Measurements from ENCODE around the gene MAP2K6. TPM values are rescaled to one million over a fixed set of nuclear protein-coding genes. Genes with fewer than 3 reads are reported as not detected.
A peak's percentile ranks its signal among the peaks of the same experiment; 100 is the strongest.
"Not testable (repeated sequence)": the region's sequence is repeated elsewhere in the genome, so short reads cannot be mapped to it uniquely, and the experiment has no call there.

Gene MAP2K6
- total RNA-seq, 1 experiment from 2014 or later = 43.0 TPM

DNA sequence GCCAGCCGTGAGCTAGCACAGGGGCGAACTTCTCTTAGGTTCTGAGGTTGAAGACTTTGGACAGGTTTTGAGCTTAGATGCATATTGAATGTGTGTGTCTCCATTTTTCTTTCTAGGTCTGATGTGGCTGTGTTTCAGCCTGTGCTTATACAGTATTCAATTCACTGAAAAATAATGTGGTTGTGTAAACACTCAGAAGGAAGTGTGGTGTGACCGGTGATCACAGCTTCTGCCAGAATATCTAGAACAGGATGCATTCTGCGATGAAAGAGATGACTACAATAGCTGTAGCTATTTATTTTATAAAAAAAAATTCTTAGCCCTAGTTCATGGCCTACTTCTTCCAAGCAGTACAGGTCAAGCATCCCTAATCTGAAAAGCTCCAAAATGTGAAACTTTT, 64.4 kb downstream of the MAP2K6 start:
- DNase-seq (ENCODE audit: low spot score) = no peak
- Mint-ChIP-seq H3K36me3 (no peaks in the 10 kb centered on the region), H3K27me3 (ENCODE audit: low read depth) (no peaks in the 10 kb centered on the region), H3K4me1 (peaks cover 8% of the 10 kb centered on the region; the same call in 1 of the 2 replicates), H3K27ac (0 out of 2 replicates have a peak overlapping the region, but pooled peaks have one; percentile 58), H3K4me3 (no peak overlapping the region), H3K9me3 (no peaks in the 10 kb centered on the region)
- POLR2A ChIA-PET = no interaction called here
- no peak for ATAC-seq
- CTCF ChIA-PET = interaction anchor here (0.5 to 1.2 kb wide), 3 partner anchors 27 to 120 kb away, joined by 3 to 5 read pairs (median 3); no protein-coding TSS in a partner anchor
- TF ChIP-seq CREM (CRISPR knock-in tag; IDR thresholded peaks at IDR 0.05) (no peak), NFE2L1 (CRISPR knock-in tag; IDR thresholded peaks at IDR 0.05) (no peak)
- TF ChIP-seq, protein P1, sequence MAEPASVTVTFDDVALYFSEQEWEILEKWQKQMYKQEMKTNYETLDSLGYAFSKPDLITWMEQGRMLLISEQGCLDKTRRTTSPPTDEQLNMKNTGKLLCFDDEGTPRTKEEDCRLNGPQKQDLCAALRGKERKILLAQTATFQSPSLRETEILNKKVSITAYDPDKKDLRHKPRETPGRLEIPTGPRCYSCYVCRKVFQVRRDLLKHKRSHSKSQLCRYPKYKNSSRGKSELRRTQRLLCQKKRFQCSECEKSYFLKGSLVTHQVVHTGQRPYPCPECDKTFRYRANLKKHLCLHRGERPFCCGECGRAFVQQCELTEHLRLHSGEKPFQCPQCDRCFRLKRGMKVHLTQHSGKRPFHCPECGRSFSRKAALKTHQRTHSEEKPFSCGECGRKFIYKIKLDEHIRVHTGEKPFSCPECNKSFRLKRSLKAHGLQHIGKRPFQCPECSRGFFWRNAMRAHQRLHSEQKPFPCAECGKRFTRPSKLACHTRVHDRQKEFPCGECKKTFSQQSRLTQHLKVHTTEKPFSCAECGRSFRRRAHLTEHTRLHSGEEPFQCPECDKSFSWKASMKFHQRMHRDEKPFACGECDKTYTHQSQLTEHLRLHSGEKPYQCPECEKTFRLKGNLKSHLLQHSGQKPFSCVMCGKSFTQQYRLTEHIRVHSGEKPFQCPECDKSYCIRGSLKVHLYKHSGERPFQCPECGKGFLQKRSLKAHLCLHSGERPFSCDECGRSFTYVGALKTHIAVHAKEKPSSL (CRISPR knock-in tag; conservative IDR thresholded peaks at IDR 0.05) = no peak

DNA sequence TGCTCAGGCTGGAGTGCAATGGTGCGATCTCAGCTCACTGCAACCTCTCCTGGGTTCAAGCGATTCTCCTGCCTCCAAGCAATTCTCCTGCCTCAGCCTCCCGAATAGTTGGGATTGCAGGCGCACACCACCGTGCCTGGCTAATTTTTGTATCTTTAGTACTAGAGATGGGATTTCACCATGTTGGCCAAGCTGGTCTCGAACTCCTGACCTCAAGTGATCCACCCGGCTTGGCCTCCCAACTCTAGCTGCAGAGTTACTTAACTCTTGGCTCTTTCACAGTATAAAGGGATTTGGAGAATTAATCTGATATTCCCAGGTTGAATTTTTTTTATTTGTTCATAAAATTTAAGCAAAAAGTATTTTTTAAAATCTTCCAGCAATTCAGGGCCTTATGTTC, 65.3 kb downstream of the MAP2K6 start:
- H3K9me3 Mint-ChIP-seq; H3K4me3 Mint-ChIP-seq; H3K27ac Mint-ChIP-seq; H3K36me3 Mint-ChIP-seq; H3K4me1 Mint-ChIP-seq; H3K27me3 Mint-ChIP-seq (ENCODE audit: low read depth); DNase-seq (ENCODE audit: low spot score); ATAC-seq; POLR2A ChIA-PET: not testable (repeated sequence)
- CTCF ChIA-PET = interaction anchor here (1.2 kb wide), 1 partner anchor 27 kb away, joined by 5 read pairs; no protein-coding TSS in a partner anchor

DNA sequence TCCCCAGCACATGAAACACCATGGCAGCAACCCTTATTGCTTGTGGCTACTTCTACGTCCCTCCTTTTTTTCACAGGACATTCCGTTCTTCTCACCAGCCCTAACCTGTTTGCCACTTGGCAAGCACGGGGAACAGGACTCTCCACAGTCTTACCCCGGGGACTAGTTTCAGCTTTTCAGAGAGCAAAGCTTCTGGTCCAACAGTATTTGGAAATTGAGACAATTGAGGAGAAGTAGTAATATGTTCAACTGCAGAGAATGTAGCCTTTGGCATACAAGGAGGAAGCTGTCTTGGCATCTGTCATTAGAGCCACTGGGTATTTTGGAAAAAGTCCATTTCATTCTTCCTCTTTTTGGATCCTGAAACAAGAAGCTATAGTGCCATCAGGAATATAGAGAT, 65.7 kb downstream of the MAP2K6 start:
- no peak overlapping the region for H3K4me3 Mint-ChIP-seq
- ATAC-seq (no peak), DNase-seq (ENCODE audit: low spot score) (no peak)
- H3K9me3 Mint-ChIP-seq = no peaks in the 10 kb centered on the region
- POLR2A ChIA-PET = no interaction called here
- no peaks in the 10 kb centered on the region for H3K27me3 Mint-ChIP-seq (ENCODE audit: low read depth)
- H3K36me3 Mint-ChIP-seq = no peaks in the 10 kb centered on the region
- CTCF ChIA-PET = interaction anchor here (0.8 kb wide), 1 partner anchor 26 kb away, joined by 3 read pairs; no protein-coding TSS in a partner anchor
- H3K4me1 Mint-ChIP-seq = no peaks in the 10 kb centered on the region
- peak overlapping the region; percentile 54; the same call in 1 of the 2 replicates for H3K27ac Mint-ChIP-seq
- no peak for TF ChIP-seq CBFB (CRISPR knock-in tag; IDR thresholded peaks at IDR 0.05; ENCODE audit: low read depth)
- no peak for TF ChIP-seq HMGA2 (CRISPR knock-in tag; IDR thresholded peaks at IDR 0.05)
- no peak for TF ChIP-seq TEAD1 (CRISPR knock-in tag; IDR thresholded peaks at IDR 0.05)
- no peak for TF ChIP-seq GRHL2 (CRISPR knock-in tag; IDR thresholded peaks at IDR 0.05; ENCODE audit: insufficient replicate concordance, severe bottlenecking)
- TF ChIP-seq SMAD3 (CRISPR knock-in tag; IDR thresholded peaks at IDR 0.05; ENCODE audit: borderline replicate concordance) = no peak
- TF ChIP-seq, protein P2, sequence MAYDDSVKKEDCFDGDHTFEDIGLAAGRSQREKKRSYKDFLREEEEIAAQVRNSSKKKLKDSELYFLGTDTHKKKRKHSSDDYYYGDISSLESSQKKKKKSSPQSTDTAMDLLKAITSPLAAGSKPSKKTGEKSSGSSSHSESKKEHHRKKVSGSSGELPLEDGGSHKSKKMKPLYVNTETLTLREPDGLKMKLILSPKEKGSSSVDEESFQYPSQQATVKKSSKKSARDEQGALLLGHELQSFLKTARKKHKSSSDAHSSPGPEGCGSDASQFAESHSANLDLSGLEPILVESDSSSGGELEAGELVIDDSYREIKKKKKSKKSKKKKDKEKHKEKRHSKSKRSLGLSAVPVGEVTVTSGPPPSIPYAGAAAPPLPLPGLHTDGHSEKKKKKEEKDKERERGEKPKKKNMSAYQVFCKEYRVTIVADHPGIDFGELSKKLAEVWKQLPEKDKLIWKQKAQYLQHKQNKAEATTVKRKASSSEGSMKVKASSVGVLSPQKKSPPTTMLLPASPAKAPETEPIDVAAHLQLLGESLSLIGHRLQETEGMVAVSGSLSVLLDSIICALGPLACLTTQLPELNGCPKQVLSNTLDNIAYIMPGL (CRISPR knock-in tag; IDR thresholded peaks at IDR 0.05) = no peak
- no peak for TF ChIP-seq TCF7 (CRISPR knock-in tag; IDR thresholded peaks at IDR 0.05; ENCODE audit: low read depth)
- TF ChIP-seq GABPB1 (CRISPR knock-in tag; IDR thresholded peaks at IDR 0.05) = no peak
- TF ChIP-seq CREB1 (CRISPR knock-in tag; IDR thresholded peaks at IDR 0.05) = no peak
- no peak for TF ChIP-seq NFYB (CRISPR knock-in tag; conservative IDR thresholded peaks at IDR 0.05; ENCODE audit: low read depth)
- TF ChIP-seq GTF2I (CRISPR knock-in tag; conservative IDR thresholded peaks at IDR 0.05) = no peak
- TF ChIP-seq ZNF317 (CRISPR knock-in tag; IDR thresholded peaks at IDR 0.05; ENCODE audit: borderline replicate concordance, low read depth) = no peak
- TF ChIP-seq NR3C1 (CRISPR knock-in tag; conservative IDR thresholded peaks at IDR 0.05; ENCODE audit: low read depth) = no peak
- no peak for TF ChIP-seq KAT7 (CRISPR knock-in tag; IDR thresholded peaks at IDR 0.05; ENCODE audit: borderline replicate concordance)
- no peak for TF ChIP-seq ESRRA (CRISPR knock-in tag; IDR thresholded peaks at IDR 0.05; ENCODE audit: borderline replicate concordance)
- TF ChIP-seq ATF1 (CRISPR knock-in tag; IDR thresholded peaks at IDR 0.05) = no peak
